Astrocyte of the spinal cord (primary cell): ENCODE data around the gene HOXA7.

Experiments
- DNase-seq: peaks from one replicate; pipeline ENCODE4 v3.0.0; 2011; ENCODE audit warnings: low read depth, low spot score
- H3K4me3 ChIP-seq: 2 replicates; pipeline ENCODE4 v1.5.1; 2011; ENCODE audit warnings: low read depth, mild to moderate bottlenecking, low read length, moderate library complexity
- CTCF ChIP-seq: IDR thresholded peaks from 2 replicates; pipeline ENCODE4 v1.5.1; 2012; ENCODE audit warnings: low read depth, mild to moderate bottlenecking, low read length, inconsistent platforms
- in situ Hi-C: cut with HindIII; loops from 2 replicates; pipeline ENCODE4 v1.10.0; 2017; ENCODE audit warnings: low sequenced_read_pairs

Gene HOXA7

GRCh38 chr7:27123007-27123476, 33.4 kb downstream of the HOXA7 start:
- TF ChIP-seq CTCF, result no peak
- in situ Hi-C loops, result loop anchor here (10.0 kb wide), 1 partner anchor 268 kb away; no protein-coding TSS in a partner anchor
- peak overlapping the region; percentile 64 for H3K4me3 ChIP-seq
- peak; percentile 77 for DNase-seq

GRCh38 chr7:27122077-27122910, 34.2 kb downstream of the HOXA7 start:
- TF ChIP-seq CTCF, result no peak
- DNase-seq, result no peak
- peak overlapping the region; percentile 64 for H3K4me3 ChIP-seq
- in situ Hi-C loops, result loop anchor here (10.0 kb wide), 1 partner anchor 267 kb away; no protein-coding TSS in a partner anchor

- peak overlapping the region; percentile 64 for H3K4me3 ChIP-seq
- no peak for TF ChIP-seq CTCF
- DNase-seq, result no peak
- in situ Hi-C loops, result loop anchor here (10.0 kb wide), 1 partner anchor 267 kb away; no protein-coding TSS in a partner anchor
Observed at GRCh38 chr7:27121684-27122076, 34.8 kb downstream of the HOXA7 start.

- no peak for TF ChIP-seq CTCF
- DNase-seq, result no peak
- in situ Hi-C loops, result no loop called here
- peak overlapping the region; percentile 89 for H3K4me3 ChIP-seq
Observed at GRCh38 chr7:27119412-27119911, 37.0 kb downstream of the HOXA7 start.

- in situ Hi-C loops, result no loop called here
- DNase-seq, result no peak
- TF ChIP-seq CTCF, result no peak
- H3K4me3 ChIP-seq, result peak overlapping the region; percentile 89
Observed at GRCh38 chr7:27118580-27118979, 37.9 kb downstream of the HOXA7 start.

- in situ Hi-C loops, result no loop called here
- H3K4me3 ChIP-seq, result peak overlapping the region; percentile 89
Observed at GRCh38 chr7:27117887-27118491, 38.5 kb downstream of the HOXA7 start.

More at GRCh38 chr7:27117887-27118491, 38.5 kb downstream of the HOXA7 start:
- peak; percentile 91 for DNase-seq
- TF ChIP-seq CTCF, result no peak
